Measurements from ENCODE around the gene DENND4C.
"Not testable (repeated sequence)": the region's sequence is repeated elsewhere in the genome, so short reads cannot be mapped to it uniquely, and the experiment has no call there.

Gene DENND4C

GRCh38 chr9:19376931-19377330, 146.4 kb downstream of the DENND4C start:
- no peak for DNase-seq

DNA sequence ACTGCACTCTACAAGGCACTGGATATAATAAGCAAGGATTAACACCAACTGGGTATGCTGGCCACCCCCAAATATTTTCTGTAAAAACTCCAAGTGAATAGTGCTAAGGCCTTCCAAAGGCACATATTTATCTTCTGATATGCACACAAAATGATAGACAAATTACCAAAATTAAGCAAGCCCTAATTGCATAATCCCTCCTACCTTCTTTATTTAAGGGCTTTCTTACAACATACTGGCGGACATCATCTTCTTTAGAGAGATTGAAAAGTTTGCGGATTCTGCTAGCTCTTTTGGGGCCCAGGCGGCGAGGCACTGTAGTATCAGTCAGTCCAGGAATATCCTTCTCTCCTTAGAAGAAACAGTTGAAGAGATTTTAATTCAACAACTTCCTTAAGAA, 147.7 kb downstream of the DENND4C start:
- DNase-seq: no peak

DNA sequence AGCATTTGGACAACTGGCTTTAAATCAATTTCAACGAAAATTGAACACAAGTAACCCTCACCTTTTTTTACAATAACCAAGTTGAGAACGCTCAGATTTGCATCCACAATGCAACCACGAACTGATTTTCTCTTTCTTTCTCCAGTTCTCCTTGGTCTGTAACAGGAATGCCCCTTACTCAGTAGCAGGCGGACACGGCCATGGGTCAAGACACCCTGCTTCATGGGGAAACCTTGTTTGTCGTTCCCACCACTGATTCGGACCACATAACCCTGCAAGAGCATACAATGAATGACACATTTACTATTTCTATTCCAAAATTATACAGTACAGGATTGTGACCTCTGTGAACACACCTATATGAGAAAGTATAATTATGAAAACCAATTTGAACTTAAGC, 148.2 kb downstream of the DENND4C start:
- DNase-seq: no peak

GRCh38 chr9:19379283-19379682, 148.8 kb downstream of the DENND4C start:
- peak; percentile 47 for DNase-seq

- DNase-seq: peak; percentile 76
Observed at GRCh38 chr9:19379697-19380046, 149.2 kb downstream of the DENND4C start.

DNA sequence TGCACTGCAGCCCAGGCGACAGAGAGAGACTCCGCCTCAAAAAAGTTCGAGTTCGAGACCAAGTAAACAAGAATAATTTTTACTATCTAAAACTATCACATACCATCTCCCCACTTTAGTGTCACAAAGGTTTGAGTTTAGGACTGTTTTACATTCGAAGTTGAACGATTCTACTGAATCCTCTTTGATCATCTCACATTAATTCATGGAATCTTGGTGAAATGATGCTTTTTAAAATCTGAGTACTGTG, 150.3 kb downstream of the DENND4C start:
- DNase-seq: no peak

DNA sequence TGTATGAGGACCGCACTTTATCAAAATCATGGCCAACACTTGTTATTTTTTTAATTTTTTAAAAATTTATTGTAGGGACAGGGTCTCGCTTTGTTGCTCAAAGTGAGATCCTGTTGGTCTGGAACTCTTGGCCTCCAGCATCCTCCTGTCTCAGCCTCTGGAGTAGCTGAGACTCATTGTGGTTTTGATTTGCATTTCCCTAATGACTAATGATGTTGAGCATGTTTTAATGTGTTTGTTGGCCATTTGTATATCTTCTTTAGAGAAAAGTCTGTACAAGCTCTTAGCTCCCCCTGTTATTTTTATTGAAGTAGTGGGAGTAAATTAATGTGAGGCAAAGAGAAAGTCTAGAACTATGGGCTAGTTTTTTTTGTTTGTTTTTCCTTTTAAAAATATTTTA, 151.2 kb downstream of the DENND4C start:
- DNase-seq: no peak

DNA sequence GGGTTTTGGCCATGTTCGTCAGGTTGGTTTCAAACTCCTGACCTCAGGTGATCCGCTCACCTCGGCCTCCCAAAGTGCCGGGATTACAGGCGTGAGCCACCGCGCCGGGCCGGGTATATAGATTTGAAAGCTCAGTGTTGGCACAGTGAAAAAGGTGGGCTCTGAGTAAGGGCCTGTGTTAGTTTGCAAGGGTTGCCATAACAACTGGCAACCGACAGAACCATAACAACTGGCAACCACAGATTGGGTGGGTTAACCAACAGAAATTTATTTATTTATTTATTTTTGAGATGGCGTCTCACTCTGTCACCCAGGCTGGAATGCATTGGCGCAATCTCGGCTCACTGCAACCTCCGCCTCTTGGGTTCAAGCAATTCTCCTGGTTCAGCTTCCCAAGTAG, 154.7 kb downstream of the DENND4C start:
- DNase-seq: not testable (repeated sequence)

- DNase-seq: no peak
Observed at GRCh38 chr9:19385786-19386501, 155.5 kb downstream of the DENND4C start.

- DNase-seq: no peak
Observed at GRCh38 chr9:19386502-19387044, 156.1 kb downstream of the DENND4C start.

- no peak for DNase-seq
Observed at GRCh38 chr9:19387317-19387716, 156.8 kb downstream of the DENND4C start.

DNA sequence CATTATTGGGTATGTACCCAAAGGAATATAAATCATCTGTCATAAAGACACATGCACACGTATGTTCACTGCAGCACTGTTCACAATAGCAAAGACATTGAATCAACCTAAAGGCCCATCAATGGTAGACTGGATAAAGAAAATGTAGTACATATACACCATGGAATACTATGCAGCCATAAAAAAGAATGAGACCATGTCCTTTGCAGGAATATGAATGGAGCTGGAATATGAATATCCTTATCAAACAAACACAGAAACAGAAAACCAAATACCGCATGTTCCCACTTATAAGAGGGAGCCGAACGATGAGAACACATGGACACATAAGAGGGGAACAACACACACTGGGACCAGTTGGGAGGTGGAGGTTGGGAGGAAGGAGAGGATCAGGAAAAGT, 159.0 kb downstream of the DENND4C start:
- DNase-seq: not testable (repeated sequence)

DNA sequence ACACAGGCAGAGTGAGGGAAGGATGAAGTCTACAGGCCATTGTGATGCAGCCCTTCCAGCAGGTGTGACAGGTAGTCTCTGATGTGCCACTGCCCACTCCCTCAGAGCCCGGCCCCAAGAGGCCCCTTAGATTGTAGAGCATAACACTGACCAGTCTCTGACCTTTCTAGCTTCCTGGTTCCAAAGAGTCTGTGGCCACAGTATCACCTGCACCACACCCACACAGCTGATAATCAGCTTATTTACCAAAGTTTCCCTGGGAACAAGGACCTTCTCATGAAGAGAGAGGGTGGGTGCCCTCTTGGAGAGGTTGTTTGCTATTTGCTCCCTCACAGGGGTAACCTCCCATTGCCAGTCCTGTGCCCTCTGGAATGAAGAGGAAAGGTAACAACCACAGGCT, 167.4 kb downstream of the DENND4C start:
- no peak for DNase-seq

DNA sequence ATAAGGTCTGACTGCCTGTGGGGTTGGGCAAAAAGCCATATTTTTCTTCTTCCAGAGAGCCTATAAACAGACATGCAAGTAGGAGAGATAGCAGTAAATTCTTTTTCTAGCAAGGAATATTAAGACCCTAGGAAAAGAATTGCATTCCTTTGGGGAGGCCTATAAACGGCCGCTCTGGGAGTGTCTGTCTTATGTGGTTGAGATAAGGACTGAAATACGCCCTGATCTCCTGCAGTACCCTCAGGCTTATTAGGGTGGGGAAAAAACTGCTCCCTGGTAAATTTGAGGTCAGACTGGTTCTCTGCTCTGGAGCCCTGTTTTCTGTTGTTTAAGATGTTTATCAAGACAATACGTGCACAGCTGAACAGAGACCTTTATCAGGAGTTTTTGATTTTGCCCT, 172.7 kb downstream of the DENND4C start:
- not testable (repeated sequence) for DNase-seq

DNA sequence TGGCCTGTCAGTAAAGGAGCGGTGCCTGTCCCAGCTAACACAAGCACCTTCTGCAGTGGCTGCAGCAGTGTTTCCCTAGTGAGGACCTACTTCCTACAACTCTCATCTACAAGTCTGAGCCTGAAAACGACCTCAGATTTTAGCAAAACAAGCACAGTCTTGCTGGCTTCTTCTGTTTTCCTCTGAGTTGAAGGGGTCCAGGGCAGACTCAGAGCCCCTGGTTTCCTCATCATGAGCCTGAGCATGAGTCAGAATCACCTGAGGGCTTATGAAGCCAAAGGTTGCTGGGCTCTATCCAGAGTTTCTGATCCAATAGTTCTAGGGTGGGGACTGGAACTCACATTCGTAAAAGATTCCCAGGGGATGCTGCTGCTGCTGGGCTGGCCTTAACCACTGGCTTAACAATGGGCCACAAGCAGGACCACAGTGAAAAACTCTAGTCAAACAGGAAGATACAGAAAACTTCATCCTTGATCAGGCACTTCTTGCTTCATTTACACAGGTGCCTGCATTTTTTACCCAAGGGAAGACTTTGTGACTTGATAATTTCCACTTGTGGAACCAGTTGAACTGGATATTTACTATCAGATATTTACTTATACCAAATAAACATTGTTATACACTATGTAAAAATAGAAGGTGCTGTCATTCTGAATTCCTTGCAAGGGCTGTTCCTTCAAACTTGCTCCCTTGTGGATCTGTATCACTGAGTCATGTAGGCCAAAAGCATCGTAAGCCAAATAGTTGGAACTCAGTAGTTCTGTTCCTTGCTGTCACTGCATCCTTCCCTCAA, 174.0 kb downstream of the DENND4C start:
- no peak for DNase-seq

DNA sequence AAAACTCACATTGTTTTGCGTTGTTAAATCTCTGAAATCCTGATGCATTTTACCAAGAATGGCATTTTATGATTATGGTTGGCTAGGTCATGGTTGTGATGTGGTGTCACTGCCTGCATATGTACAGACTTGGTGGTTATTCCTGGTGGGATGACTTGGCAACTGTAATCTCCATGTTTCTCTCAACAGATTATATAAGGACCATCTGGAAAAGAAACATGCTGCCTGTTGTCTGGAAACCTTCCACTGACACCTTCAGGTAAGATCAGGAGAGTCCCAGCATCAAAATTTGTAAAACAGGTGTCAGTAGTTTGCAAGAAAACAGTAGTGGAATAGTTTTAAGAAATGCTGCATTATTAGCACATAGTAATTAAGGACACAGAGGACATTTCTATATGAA, 175.3 kb downstream of the DENND4C start:
- DNase-seq: peak; percentile 23

DNA sequence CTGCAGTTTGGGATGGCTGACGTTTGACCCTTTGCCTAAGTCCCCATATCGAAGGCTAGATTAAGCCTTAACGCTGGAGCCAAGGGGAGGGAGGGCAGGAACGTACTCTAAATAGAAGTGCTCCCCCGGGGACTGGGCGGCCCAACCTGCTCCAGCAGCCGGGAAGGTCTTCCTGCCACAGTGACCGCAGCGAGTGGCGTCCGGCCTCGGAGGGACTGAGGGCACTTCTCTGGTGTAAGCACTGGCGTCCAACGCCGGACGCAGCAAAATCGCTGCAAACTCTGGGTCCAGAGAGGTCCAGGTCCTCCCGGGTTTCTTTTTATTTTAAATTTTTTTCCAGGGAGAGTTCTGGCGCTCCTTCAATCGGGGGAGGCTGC, 177.8 kb downstream of the DENND4C start:
- DNase-seq: peak; percentile 77

- DNase-seq: peak; percentile 99
Observed at GRCh38 chr9:19408693-19409400, 178.4 kb downstream of the DENND4C start, which contains the start of gene ACER2. TSS of gene ACER2 (plus strand) at chr9:19409009. CDS start at chr9:19409085, 76 bp downstream.

DNA sequence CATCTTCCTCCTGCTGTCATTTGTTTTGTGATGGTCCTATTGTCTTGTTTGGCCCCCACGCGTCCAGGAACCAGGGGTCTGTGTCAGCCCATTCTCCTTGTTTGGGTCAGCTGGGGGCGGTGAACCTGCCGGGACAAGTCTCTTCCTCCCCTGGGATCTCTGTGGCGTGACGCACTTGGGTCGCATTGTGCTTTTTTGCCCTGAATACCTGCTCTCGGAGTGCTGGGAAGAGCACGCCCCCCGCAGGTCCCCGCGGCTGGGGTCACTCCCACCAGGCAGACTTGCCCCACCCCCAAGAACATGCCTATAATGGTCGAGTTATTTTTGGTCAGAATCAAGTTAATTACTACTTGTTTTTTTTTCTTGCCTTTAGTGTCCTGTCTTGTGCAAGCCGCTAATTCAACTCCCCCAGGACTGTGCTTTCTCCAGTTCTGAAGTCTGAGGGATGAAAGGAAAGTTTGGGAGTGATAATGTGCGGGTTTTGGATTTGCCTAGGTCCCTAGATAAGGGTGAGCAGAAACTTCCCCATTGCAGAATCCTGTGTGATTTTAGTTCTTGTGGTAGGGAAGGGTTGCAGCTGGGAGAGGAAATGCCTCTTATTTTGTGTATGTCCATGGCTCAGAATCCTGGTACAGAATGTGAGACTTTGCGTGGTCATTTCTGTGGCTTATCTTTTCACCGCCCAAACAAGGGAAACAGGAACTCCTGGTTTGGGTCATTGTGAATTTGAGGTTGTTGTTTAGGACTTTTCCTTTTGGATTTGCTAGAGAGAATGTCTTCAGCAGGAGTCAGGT, 179.1 kb downstream of the DENND4C start:
- DNase-seq: peak; percentile 88

- no peak for DNase-seq
Observed at GRCh38 chr9:19410195-19410503, 179.7 kb downstream of the DENND4C start.

DNA sequence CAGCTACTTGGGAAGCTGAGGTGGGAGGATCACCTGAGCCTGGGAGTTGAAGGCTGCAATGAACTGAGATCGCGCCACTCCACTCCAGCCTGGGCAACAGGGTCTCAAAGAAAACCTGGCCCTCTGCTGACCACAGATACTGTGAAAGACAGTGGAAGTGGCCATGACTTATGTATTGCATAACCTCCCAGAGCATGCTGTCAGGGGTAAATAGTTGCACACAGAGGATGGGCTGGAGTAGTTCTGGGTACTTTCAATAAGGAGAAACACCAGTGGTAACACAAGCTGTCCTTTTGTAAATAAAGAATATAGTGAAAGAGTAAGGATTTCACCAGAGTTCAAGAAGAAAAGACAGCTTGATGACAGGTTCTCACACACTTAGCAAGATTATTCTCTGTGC, 180.1 kb downstream of the DENND4C start:
- DNase-seq: no peak

DNA sequence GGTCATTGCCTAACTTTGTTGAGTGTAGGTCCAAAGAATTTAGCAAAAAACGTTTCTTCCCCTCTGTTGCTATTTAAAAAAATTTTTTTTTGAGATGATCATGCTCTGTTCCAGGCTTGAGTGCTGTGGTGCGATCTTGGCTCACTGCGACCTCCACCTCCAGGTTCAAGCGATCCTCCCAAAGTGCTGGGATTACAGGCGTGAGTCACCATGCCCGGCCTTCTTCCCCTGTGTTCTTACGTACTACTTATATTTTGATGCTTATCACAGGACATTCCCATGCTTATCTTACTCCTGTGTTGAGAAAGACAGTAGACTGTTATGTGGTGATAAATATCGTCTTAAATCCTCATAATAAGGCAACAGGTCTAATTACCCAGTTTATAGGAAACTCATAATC, 180.8 kb downstream of the DENND4C start:
- no peak for DNase-seq

DNA sequence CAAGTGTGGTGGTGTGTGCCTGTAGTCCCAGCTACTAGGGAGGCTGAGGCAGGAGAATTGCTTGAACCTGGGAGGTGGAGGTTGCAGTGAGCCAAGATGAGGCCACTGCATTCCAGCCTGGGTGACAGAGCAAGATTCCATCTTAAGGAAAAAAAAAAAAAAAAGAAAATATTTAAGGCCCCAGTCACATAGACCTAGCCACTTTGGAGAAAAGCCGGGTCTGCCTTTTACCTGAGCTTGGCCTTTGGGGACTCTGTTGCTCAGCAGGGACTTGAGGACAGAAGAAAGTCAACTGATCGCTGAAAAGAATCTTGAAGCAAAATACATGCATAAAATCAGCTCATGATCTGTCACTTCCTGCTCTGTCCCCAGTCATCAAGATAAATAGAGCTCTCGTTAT, 183.0 kb downstream of the DENND4C start:
- not testable (repeated sequence) for DNase-seq
